ENCODE measurements around the gene NRP2. TPM values are rescaled to one million over a fixed set of nuclear protein-coding genes. Genes with fewer than 3 reads are reported as not detected.

The NRP2 gene
- total and polyA plus RNA-seq, 10 donors: 3.1 to 49.9 (median 26.2) TPM

GRCh38 chr2:205802065-205802464 lies 119.8 kb downstream of the NRP2 start:
- H3K4me1 ChIP-seq: no peaks in the 10 kb centered on the region
- no peak for DNase-seq
- intact Hi-C loops (cut with DNase I; ENCODE audit: low total_unique reads): no loop called here
- peaks cover 0 to 17% (median 0%) of the 10 kb centered on the region in 6 donors for H3K36me3 ChIP-seq
- no peak overlapping the region for H3K4me3 ChIP-seq
- no peak overlapping the region for H3K27ac ChIP-seq
- peaks cover 0 to 25% (median 16%) of the 10 kb centered on the region in 8 donors for H3K9me3 ChIP-seq
- TF ChIP-seq CTCF (IDR thresholded peaks at IDR 0.05 in 8 of 11, conservative IDR thresholded peaks at IDR 0.05 in 3 of 11) (no peak), POLR2A (IDR thresholded peaks at IDR 0.05) (no peak), POLR2AphosphoS5 (IDR thresholded peaks at IDR 0.05) (no peak)
- peaks cover 0 to 5% (median 0%) of the 10 kb centered on the region in 7 donors for H3K27me3 ChIP-seq (replicated peaks in 1 of 7)
- WGBS, 5 donors: 63 to 68% (median 67%) methylated on average over 6 to 7 of the region's 7 CpGs

- DNase-seq: no peak
- H3K36me3 ChIP-seq: peaks cover 0 to 10% (median 0%) of the 10 kb centered on the region in 6 donors
- no peak overlapping the region for H3K27ac ChIP-seq
- H3K4me1 ChIP-seq: no peaks in the 10 kb centered on the region
- intact Hi-C loops (cut with DNase I; ENCODE audit: low total_unique reads): no loop called here
- WGBS, 5 donors: 43 to 48% (median 45%) methylated on average over 6 of the region's 6 CpGs
- no peak for TF ChIP-seq POLR2AphosphoS5 (IDR thresholded peaks at IDR 0.05)
- H3K4me3 ChIP-seq: no peak overlapping the region
- peaks cover 0 to 5% (median 0%) of the 10 kb centered on the region in 7 donors for H3K27me3 ChIP-seq (replicated peaks in 1 of 7)
- H3K9me3 ChIP-seq: peaks cover 0 to 17% (median 12%) of the 10 kb centered on the region in 8 donors
Observed at GRCh38 chr2:205802941-205803340, 120.6 kb downstream of the NRP2 start.

- H3K4me3 ChIP-seq: no peak overlapping the region
- peaks cover 0 to 12% (median 7%) of the 10 kb centered on the region in 8 donors for H3K9me3 ChIP-seq
- H3K27me3 ChIP-seq (replicated peaks in 1 of 7): peaks cover 0 to 5% (median 0%) of the 10 kb centered on the region in 7 donors
- intact Hi-C loops (cut with DNase I; ENCODE audit: low total_unique reads): no loop called here
- no peak for DNase-seq
- H3K27ac ChIP-seq: no peak overlapping the region
- 19 to 57% (median 33%) methylated on average over 1 of the region's 1 CpG for WGBS, 5 donors
- peaks cover 0 to 6% (median 0%) of the 10 kb centered on the region in 6 donors for H3K36me3 ChIP-seq
- TF ChIP-seq POLR2AphosphoS5 (IDR thresholded peaks at IDR 0.05) (no peak), CTCF (IDR thresholded peaks at IDR 0.05 in 8 of 11, conservative IDR thresholded peaks at IDR 0.05 in 3 of 11) (no peak), POLR2A (IDR thresholded peaks at IDR 0.05) (no peak)
- no peaks in the 10 kb centered on the region for H3K4me1 ChIP-seq
Observed at GRCh38 chr2:205803500-205803899, 121.2 kb downstream of the NRP2 start.

- no peak for TF ChIP-seq POLR2AphosphoS5 (IDR thresholded peaks at IDR 0.05)
- no peak for TF ChIP-seq CTCF (IDR thresholded peaks at IDR 0.05 in 8 of 11, conservative IDR thresholded peaks at IDR 0.05 in 3 of 11)
- TF ChIP-seq POLR2A (IDR thresholded peaks at IDR 0.05): no peak
- intact Hi-C loops (cut with DNase I; ENCODE audit: low total_unique reads): no loop called here
- H3K27me3 ChIP-seq (replicated peaks in 1 of 7): peaks cover 0 to 5% (median 0%) of the 10 kb centered on the region in 7 donors
- DNase-seq: no peak
- no peaks in the 10 kb centered on the region for H3K36me3 ChIP-seq
- H3K27ac ChIP-seq: no peak overlapping the region
- no peak overlapping the region for H3K4me3 ChIP-seq
- no peaks in the 10 kb centered on the region for H3K4me1 ChIP-seq
- H3K9me3 ChIP-seq: no peaks in the 10 kb centered on the region
- 86 to 98% (median 91%) methylated on average over 8 of the region's 8 CpGs for WGBS, 5 donors
Observed at GRCh38 chr2:205805136-205805535, 122.8 kb downstream of the NRP2 start.
